H9 (cell line): Measurements from ENCODE around the gene SMTN. TPM values are rescaled to one million over a fixed set of nuclear protein-coding genes. Genes with fewer than 3 reads are reported as not detected.

Source experiments
- DNase-seq: peaks from one replicate; pipeline ENCODE4 v3.0.0-alpha.2; 2017
- H2AFZ ChIP-seq: one replicate; pipeline ENCODE4 v1.6.1; 2013; ENCODE audit warnings: mild to moderate bottlenecking, low read length, control low read depth, moderate library complexity
- H2AK5ac ChIP-seq: 2 replicates; pipeline ENCODE4 v1.6.1; 2013; ENCODE audit warnings: low read length, control low read depth, mixed read lengths; ENCODE audit not compliant: insufficient read length
- H2BK120ac ChIP-seq: one replicate; pipeline ENCODE4 v1.6.1; 2013; ENCODE audit warnings: low read depth, mild to moderate bottlenecking, low read length, control low read depth, inconsistent platforms; ENCODE audit not compliant: poor library complexity, severe bottlenecking
- H2BK12ac ChIP-seq: 2 replicates; pipeline ENCODE4 v1.6.1; 2013; ENCODE audit warnings: low read length, control low read depth, mixed read lengths, low read depth; ENCODE audit not compliant: insufficient read length
- H2BK15ac ChIP-seq: 2 replicates; pipeline ENCODE4 v1.6.1; 2013; ENCODE audit warnings: low read depth, low read length, control low read depth
- H2BK20ac ChIP-seq: one replicate; pipeline ENCODE4 v1.6.1; 2013; ENCODE audit warnings: low read depth, mild to moderate bottlenecking, low read length, control low read depth, inconsistent platforms; ENCODE audit not compliant: poor library complexity, severe bottlenecking
- H2BK5ac ChIP-seq: 2 replicates; pipeline ENCODE4 v1.6.1; 2013; ENCODE audit warnings: low read length, control low read depth, mixed read lengths; ENCODE audit not compliant: insufficient read length
- H3K14ac ChIP-seq: 2 replicates; pipeline ENCODE4 v1.6.1; 2013; ENCODE audit warnings: low read length, control low read depth; ENCODE audit not compliant: insufficient read depth
- H3K18ac ChIP-seq: 2 replicates; pipeline ENCODE4 v1.6.1; 2013; ENCODE audit warnings: low read depth, mild to moderate bottlenecking, mixed read lengths, low read length, control low read depth; ENCODE audit not compliant: insufficient read length
- H3K23ac ChIP-seq: 2 replicates; pipeline ENCODE4 v1.6.1; 2013; ENCODE audit warnings: low read length, control low read depth, mixed read lengths, low read depth; ENCODE audit not compliant: insufficient read length
- H3K23me2 ChIP-seq: 2 replicates; pipeline ENCODE4 v1.6.1; 2013; ENCODE audit warnings: low read depth, mild to moderate bottlenecking, mixed read lengths, low read length, control low read depth; ENCODE audit not compliant: insufficient read length, poor library complexity, severe bottlenecking
- H3K27ac ChIP-seq: 2 replicates; pipeline ENCODE4 v1.5.1; 2013; ENCODE audit warnings: low read length, control low read depth, mixed read lengths, low read depth; ENCODE audit not compliant: insufficient read length
- H3K27me3 ChIP-seq: 2 replicates; pipeline ENCODE4 v1.6.1; 2013; ENCODE audit warnings: low read length, control low read depth, inconsistent platforms; ENCODE audit not compliant: insufficient read depth
- H3K4ac ChIP-seq: 2 replicates; pipeline ENCODE4 v1.6.1; 2013; ENCODE audit warnings: low read depth, mild to moderate bottlenecking, control low read depth, inconsistent platforms, low read length, moderate library complexity
- H3K4me1 ChIP-seq: 2 replicates; pipeline ENCODE4 v1.6.1; 2013; ENCODE audit warnings: low read length, control low read depth, inconsistent platforms; ENCODE audit not compliant: insufficient read depth
- H3K4me2 ChIP-seq: 2 replicates; pipeline ENCODE4 v1.6.1; 2013; ENCODE audit warnings: low read length, control low read depth, mixed read lengths; ENCODE audit not compliant: insufficient read length, insufficient read depth
- H3K56ac ChIP-seq: 2 replicates; pipeline ENCODE4 v1.6.1; 2013; ENCODE audit warnings: low read depth, mild to moderate bottlenecking, mixed read lengths, low read length, control low read depth; ENCODE audit not compliant: insufficient read length
- H3K79me1 ChIP-seq: 2 replicates; pipeline ENCODE4 v1.6.1; 2013; ENCODE audit warnings: low read depth, mild to moderate bottlenecking, moderate library complexity, low read length, control low read depth, inconsistent platforms; ENCODE audit not compliant: insufficient read depth, poor library complexity, severe bottlenecking
- H3K79me2 ChIP-seq: 2 replicates; pipeline ENCODE4 v1.6.1; 2013; ENCODE audit warnings: low read length, control low read depth, inconsistent platforms; ENCODE audit not compliant: insufficient read depth
- H3K9ac ChIP-seq: 2 replicates; pipeline ENCODE4 v1.6.1; 2013; ENCODE audit warnings: low read length, control low read depth, mixed read lengths; ENCODE audit not compliant: insufficient read length; ENCODE audit errors: extremely low read depth
- H3K9me3 ChIP-seq: one replicate; pipeline ENCODE4 v1.6.1; 2013; ENCODE audit warnings: low read depth, low read length, inconsistent platforms; ENCODE audit not compliant: control insufficient read depth
- H3T11ph ChIP-seq: one replicate; pipeline ENCODE4 v1.6.1; 2013; ENCODE audit warnings: mild to moderate bottlenecking, low read length, control low read depth, inconsistent platforms
- H4K20me1 ChIP-seq: one replicate; pipeline ENCODE4 v1.6.1; 2013; ENCODE audit not compliant: control insufficient read depth, insufficient read length, insufficient read depth
- H4K5ac ChIP-seq: 2 replicates; pipeline ENCODE4 v1.6.1; 2013; ENCODE audit warnings: low read depth, mild to moderate bottlenecking, mixed read lengths, low read length, control low read depth; ENCODE audit not compliant: insufficient read length
- H4K8ac ChIP-seq: replicated peaks from 2 replicates; pipeline ENCODE4 v1.6.1; 2013; ENCODE audit warnings: low read length, control low read depth, mixed read lengths, low read depth; ENCODE audit not compliant: insufficient read length
- H4K91ac ChIP-seq: 2 replicates; pipeline ENCODE4 v1.6.1; 2013; ENCODE audit warnings: low read depth, mild to moderate bottlenecking, moderate library complexity, mixed read lengths, low read length, control low read depth; ENCODE audit not compliant: insufficient read length
- H3K27ac Mint-ChIP-seq, 3 experiments: 2 replicates in 2 of 3; 3 replicates in 1 of 3; pipeline ENCODE4 v1.8.0; 2020 to 2021; ENCODE audit warnings: mixed read lengths in 3 of 3, mild to moderate bottlenecking in 1 of 3, moderate library complexity in 1 of 3
- H3K27me3 Mint-ChIP-seq: 2 replicates; pipeline ENCODE4 v1.8.0; 2021; ENCODE audit warnings: low read depth, mild to moderate bottlenecking, moderate library complexity, mixed read lengths
- H3K36me3 Mint-ChIP-seq, 3 experiments: 2 replicates in 2 of 3; 3 replicates in 1 of 3; pipeline ENCODE4 v1.8.0; 2020 to 2021; ENCODE audit warnings: low read depth in 3 of 3, mixed read lengths in 3 of 3; ENCODE audit not compliant: insufficient read depth in 1 of 3
- H3K4me1 Mint-ChIP-seq, 2 experiments: 2 replicates each; pipeline ENCODE4 v1.8.0; 2020; ENCODE audit warnings: mixed read lengths in 2 of 2
- H3K4me3 Mint-ChIP-seq, 2 experiments: 2 replicates in 1 of 2; 3 replicates in 1 of 2; pipeline ENCODE4 v1.8.0; 2020 to 2021; ENCODE audit warnings: mild to moderate bottlenecking in 2 of 2, mixed read lengths in 2 of 2, moderate library complexity in 1 of 2
- H3K9me3 Mint-ChIP-seq, 2 experiments: 2 replicates in 1 of 2; 3 replicates in 1 of 2; pipeline ENCODE4 v1.8.0; 2020; ENCODE audit warnings: mild to moderate bottlenecking in 2 of 2, mixed read lengths in 2 of 2, moderate library complexity in 1 of 2
- WGBS: extraction: QIAGEN DNeasy Blood & Tissue Kit; methylation state at CpG from one replicate; pipeline ENCODE4 v1.1.7; 2013; ENCODE audit warnings: missing lambda C conversion rate, low lambda C conversion rate, mixed read lengths; ENCODE audit not compliant: insufficient read length; ENCODE audit errors: extremely low coverage; 5-methylcytosine and 5-hydroxymethylcytosine counted together
- total RNA-seq: library from RNA; stranded (reverse); gene quantifications from 2 replicates; pipeline ENCODE4 v1.2.1, GENCODE V29; 2021
- TF ChIP-seq, protein P1 (sequence below): fragments of 200-600 bp; sonication (generic); conservative IDR thresholded peaks from 3 replicates; pipeline ENCODE4 v1.8.0; 2021; ENCODE audit warnings: antibody characterized with exemption, mild to moderate bottlenecking

The SMTN gene
- total RNA-seq, 1 experiment from 2014 or later = 23.4 TPM

DNA sequence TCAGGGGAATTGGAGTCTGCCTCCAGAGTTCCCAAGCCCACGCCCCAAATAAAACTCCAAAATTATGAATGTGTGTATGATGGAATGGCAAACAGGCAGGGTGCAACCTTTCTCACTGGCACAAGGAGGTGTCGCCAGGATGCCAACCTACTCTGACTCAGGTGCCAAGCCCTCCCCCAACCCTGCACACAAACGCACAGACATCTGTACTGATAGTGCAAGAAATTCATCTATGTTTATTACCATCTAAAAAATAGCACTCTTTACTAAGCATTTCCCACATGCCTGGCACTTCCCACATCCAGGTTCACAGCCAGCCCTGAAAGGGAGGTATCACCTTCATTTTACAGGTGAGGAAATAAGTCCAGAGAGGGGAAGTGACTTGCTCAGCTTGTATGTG is 57.9 kb downstream of the SMTN start:
- Histone ChIP-seq H2BK20ac (no peak overlapping the region), H3K79me2 (peaks cover 10% of the 10 kb centered on the region; the same call in 1 of the 2 replicates), H2BK5ac (no peak overlapping the region), H2BK12ac (no peak overlapping the region), H3K14ac (no peak overlapping the region), H3K4me1 (peaks cover 7% of the 10 kb centered on the region; the same call in 1 of the 2 replicates), H3K4me2 (peak overlapping the region; percentile 89), H4K8ac (no peak overlapping the region), H3K56ac (no peak overlapping the region), H3K9ac (peak overlapping the region; percentile 77), H3K27ac (no peak overlapping the region), H3K18ac (no peak overlapping the region), H3K27me3 (no peaks in the 10 kb centered on the region), H4K5ac (no peak overlapping the region), H3K23ac (no peak overlapping the region), H2AK5ac (no peak overlapping the region), H4K91ac (no peak overlapping the region), H3K4ac (no peak overlapping the region), H2BK120ac (no peak overlapping the region), H3K23me2 (peaks cover 11% of the 10 kb centered on the region), H2AFZ (no peak overlapping the region), H3K9me3 (no peaks in the 10 kb centered on the region), H4K20me1 (no peaks in the 10 kb centered on the region), H3T11ph (no peak overlapping the region), H2BK15ac (no peak overlapping the region), H3K79me1 (peaks cover 9% of the 10 kb centered on the region)
- H3K36me3 Mint-ChIP-seq = peaks cover 24 to 29% (median 26%) of the 10 kb centered on the region in 3 experiments; a peak in 6 of 7 replicates
- peak overlapping the region; percentile 80 to 98 for H3K4me3 Mint-ChIP-seq
- H3K27me3 Mint-ChIP-seq = peaks cover 3% of the 10 kb centered on the region
- H3K9me3 Mint-ChIP-seq = no peaks in the 10 kb centered on the region
- H3K4me1 Mint-ChIP-seq = peaks cover 15 to 20% of the 10 kb centered on the region in 2 experiments
- H3K27ac Mint-ChIP-seq = peak overlapping the region in 1 of 3 experiments; percentile 93; a peak in 3 of 7 replicates
- TF ChIP-seq, protein P1, sequence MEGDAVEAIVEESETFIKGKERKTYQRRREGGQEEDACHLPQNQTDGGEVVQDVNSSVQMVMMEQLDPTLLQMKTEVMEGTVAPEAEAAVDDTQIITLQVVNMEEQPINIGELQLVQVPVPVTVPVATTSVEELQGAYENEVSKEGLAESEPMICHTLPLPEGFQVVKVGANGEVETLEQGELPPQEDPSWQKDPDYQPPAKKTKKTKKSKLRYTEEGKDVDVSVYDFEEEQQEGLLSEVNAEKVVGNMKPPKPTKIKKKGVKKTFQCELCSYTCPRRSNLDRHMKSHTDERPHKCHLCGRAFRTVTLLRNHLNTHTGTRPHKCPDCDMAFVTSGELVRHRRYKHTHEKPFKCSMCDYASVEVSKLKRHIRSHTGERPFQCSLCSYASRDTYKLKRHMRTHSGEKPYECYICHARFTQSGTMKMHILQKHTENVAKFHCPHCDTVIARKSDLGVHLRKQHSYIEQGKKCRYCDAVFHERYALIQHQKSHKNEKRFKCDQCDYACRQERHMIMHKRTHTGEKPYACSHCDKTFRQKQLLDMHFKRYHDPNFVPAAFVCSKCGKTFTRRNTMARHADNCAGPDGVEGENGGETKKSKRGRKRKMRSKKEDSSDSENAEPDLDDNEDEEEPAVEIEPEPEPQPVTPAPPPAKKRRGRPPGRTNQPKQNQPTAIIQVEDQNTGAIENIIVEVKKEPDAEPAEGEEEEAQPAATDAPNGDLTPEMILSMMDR = no peak
- WGBS = no CpG with 5 or more reads among the region's 3 CpGs
- no peak for DNase-seq
